ENCODE results near the gene KCNMA1. TPM values are rescaled to one million over a fixed set of nuclear protein-coding genes. Genes with fewer than 3 reads are reported as not detected.

Gene KCNMA1
- total RNA-seq, 1 donor from 2014 or later, result not detected

DNA sequence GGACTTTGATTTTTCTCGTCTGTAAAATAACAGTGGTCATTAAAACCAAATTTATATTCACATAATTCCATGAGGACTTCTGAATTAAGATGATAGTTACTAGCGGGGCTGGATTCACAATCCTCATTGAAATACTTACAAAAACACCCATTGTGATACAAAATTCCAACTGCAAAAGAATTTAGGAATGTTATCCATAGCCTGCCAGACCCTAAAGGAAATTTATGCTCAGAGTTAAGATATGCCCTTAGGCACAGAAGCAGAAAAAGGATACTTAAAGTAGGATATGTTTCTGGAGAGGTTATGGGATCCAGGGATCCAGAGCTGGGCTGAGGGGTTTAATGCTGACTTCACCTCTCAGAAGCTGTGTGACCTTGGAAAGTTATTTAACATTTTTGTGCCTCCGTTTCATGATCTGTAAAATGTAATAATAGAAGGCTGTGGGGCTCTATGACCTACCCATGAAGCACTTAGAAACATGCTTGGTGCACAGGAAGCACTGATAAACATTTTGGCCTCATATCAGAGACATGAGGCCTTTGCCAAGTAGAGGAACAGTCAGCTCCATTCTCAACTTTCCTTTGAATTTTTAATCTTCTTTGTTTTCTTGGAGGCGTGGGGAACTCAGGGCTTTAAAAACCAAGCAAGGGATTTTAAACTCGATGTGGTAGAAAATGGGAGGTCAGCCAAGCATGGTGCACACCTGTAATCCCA is 744.7 kb downstream of the KCNMA1 start:
- H3K27ac Mint-ChIP-seq, result no peak overlapping the region
- H3K9me3 Mint-ChIP-seq, result no peaks in the 10 kb centered on the region
- H3K36me3 Mint-ChIP-seq (ENCODE audit: low read depth), result no peaks in the 10 kb centered on the region
- H3K27me3 Mint-ChIP-seq, result no peaks in the 10 kb centered on the region
- no peaks in the 10 kb centered on the region for H3K4me1 Mint-ChIP-seq
- intact Hi-C loops (cut with micrococcal nuclease), result no loop called here
- DNase-seq, result no peak
- no peak overlapping the region for H3K4me3 Mint-ChIP-seq

DNA sequence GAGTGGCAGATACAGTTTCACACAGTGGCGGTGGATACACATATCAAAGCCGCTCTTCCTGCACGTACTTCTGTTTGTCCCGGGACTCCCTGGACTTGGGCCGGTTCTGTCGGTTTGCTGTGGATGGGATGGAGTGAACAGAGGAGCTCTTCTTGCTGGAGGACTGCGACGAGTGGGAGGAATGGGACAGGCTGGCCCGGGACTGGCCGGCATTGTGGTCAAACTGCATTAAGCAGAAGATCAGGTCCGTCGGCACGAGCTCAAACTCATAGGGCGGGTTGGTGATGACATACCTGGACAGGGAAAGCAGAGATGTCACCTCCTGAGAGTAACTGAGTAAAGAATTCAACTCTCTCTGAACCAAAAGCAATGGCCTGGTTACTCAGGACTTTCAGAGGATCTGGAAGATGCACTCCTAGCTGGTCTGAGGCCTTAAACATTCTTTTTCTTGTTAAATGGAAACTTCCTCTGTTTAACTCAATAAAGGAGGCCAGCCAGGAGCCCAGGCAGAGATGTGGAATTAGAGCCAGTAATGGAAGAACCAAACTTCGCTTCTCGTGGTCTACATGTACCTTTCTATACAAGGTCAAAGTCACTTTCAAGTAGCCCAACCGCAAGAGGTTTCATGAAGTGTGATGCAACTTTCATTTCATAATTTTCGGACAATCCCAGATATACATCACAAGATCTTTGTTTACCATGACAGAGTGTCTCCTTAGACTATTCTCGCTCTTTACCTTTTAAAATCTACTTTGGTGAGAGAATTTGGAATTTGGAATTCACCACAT is 750.2 kb downstream of the KCNMA1 start:
- DNase-seq, result peak; percentile 34
- H3K27ac Mint-ChIP-seq, result no peak overlapping the region
- H3K4me1 Mint-ChIP-seq, result no peaks in the 10 kb centered on the region
- no peaks in the 10 kb centered on the region for H3K27me3 Mint-ChIP-seq
- H3K4me3 Mint-ChIP-seq, result no peak overlapping the region
- intact Hi-C loops (cut with micrococcal nuclease), result no loop called here
- no peaks in the 10 kb centered on the region for H3K9me3 Mint-ChIP-seq
- H3K36me3 Mint-ChIP-seq (ENCODE audit: low read depth), result no peaks in the 10 kb centered on the region

DNA sequence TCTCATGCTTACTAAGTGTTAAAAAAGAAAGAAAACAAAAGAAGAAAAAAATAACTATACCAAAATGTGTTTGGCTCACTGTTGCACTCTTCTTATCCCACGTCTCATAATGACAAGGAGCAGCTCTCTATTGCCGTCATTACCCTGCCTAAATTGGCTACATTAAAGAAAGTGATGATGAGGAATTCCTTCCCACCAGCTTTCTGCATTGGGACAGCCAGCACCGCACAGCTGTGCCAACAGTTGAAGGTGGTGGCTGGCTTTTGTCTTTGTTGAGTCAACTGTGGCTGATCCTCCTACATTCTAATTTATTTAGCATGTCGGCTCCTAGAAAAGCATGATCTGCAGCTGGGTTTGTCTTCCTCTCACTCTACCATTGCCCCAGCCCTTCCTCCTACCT is 751.8 kb downstream of the KCNMA1 start:
- peak; percentile 7 for DNase-seq
- H3K4me1 Mint-ChIP-seq, result no peaks in the 10 kb centered on the region
- H3K9me3 Mint-ChIP-seq, result no peaks in the 10 kb centered on the region
- no peaks in the 10 kb centered on the region for H3K27me3 Mint-ChIP-seq
- intact Hi-C loops (cut with micrococcal nuclease), result no loop called here
- no peaks in the 10 kb centered on the region for H3K36me3 Mint-ChIP-seq (ENCODE audit: low read depth)
- H3K27ac Mint-ChIP-seq, result no peak overlapping the region
- no peak overlapping the region for H3K4me3 Mint-ChIP-seq

DNA sequence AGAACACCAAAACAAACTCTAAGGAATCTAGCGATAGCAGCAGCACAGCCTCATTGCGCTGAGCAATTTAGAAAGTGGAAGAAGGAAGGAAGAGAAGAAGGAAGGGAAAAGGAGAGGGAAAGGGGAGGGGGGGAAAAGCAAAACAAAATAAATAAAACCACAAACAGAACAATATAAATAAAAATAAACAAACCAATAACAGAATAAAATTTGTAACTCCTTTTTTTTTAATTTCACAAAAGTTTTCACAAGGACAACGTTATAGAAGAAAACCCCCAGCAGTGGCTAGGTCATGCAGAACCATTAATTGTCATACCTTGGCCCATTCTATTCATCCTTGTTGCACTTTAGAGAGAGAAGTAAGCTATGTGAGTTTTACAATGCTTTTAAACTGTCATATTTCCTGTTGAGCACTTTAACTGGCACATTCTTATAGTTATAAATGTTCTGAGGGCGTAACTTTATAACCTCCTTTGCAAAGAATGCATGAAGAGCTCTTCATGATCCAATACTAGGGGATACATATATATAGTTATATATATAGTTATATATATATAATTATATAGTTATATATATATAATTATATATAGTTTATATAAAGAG is 752.8 kb downstream of the KCNMA1 start:
- no peaks in the 10 kb centered on the region for H3K9me3 Mint-ChIP-seq
- no peak overlapping the region for H3K4me3 Mint-ChIP-seq
- H3K36me3 Mint-ChIP-seq (ENCODE audit: low read depth), result no peaks in the 10 kb centered on the region
- intact Hi-C loops (cut with micrococcal nuclease), result no loop called here
- H3K4me1 Mint-ChIP-seq, result no peaks in the 10 kb centered on the region
- no peaks in the 10 kb centered on the region for H3K27me3 Mint-ChIP-seq
- H3K27ac Mint-ChIP-seq, result no peak overlapping the region
- DNase-seq, result no peak

DNA sequence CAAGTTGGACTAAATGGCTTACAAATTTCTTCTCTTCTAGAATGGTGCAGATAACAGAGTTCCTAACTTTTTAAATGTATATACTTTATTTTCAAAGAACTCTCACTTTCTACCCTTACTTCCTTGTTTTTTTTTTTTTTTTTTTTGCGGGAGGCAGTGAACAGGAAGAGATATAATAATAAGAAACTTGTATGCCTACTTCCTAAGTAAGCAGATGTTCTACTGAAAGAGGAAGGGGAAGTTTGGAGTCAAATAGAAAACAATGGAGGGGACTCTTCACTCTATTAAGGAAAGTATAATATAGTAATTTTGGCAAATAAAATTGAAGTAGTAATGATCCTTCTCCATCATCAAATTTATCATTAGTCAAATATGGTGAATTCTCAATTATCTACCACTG is 754.0 kb downstream of the KCNMA1 start:
- Mint-ChIP-seq H3K27me3 (no peaks in the 10 kb centered on the region), H3K27ac (no peak overlapping the region), H3K36me3 (ENCODE audit: low read depth) (no peaks in the 10 kb centered on the region), H3K9me3 (no peaks in the 10 kb centered on the region), H3K4me1 (no peaks in the 10 kb centered on the region), H3K4me3 (no peak overlapping the region)
- intact Hi-C loops (cut with micrococcal nuclease), result no loop called here
- no peak for DNase-seq

DNA sequence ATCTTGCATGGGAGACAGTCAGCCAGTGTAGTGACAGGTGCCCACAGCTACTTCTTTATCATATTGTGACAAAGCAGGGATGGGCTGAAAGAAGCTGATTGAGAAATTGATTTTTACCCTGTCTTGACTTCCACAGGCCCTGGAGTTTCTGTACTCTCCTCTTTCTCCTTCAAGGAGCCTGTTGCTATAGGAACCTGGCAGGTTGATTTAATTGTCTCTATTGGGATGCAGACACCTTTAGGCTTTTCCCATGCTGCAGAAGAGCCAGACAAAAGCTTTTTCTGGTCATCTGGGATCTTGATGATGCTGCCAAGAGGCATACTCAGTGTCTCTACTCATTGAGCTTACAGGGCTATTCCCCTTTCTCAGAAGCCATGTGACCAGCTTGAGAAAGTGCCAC is 754.8 kb downstream of the KCNMA1 start:
- Mint-ChIP-seq H3K27ac (no peak overlapping the region), H3K4me3 (no peak overlapping the region), H3K36me3 (ENCODE audit: low read depth) (no peaks in the 10 kb centered on the region), H3K4me1 (no peaks in the 10 kb centered on the region), H3K27me3 (no peaks in the 10 kb centered on the region), H3K9me3 (no peaks in the 10 kb centered on the region)
- intact Hi-C loops (cut with micrococcal nuclease), result no loop called here
- peak; percentile 16 for DNase-seq

DNA sequence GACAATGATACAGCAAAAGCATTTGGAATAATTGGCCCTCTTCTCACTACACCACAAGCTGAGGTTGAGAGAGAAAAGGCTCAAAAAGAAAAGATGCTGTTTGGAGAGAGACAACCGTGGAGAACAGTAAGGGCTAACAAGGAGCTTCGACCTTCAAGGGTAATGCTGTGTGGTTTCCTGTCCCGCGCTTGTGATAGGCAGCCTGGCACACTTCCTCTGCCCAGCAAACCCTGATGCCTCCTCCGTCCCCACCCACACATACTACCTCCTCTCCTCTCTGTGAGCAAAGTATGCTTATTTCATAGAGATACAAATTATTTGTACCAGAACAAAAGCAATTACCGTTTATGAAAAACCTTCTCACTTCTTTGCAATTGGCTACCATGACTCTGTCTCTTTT is 755.4 kb downstream of the KCNMA1 start:
- intact Hi-C loops (cut with micrococcal nuclease), result no loop called here
- Mint-ChIP-seq H3K36me3 (ENCODE audit: low read depth) (no peaks in the 10 kb centered on the region), H3K4me1 (no peaks in the 10 kb centered on the region), H3K27me3 (no peaks in the 10 kb centered on the region), H3K27ac (no peak overlapping the region), H3K9me3 (no peaks in the 10 kb centered on the region), H3K4me3 (no peak overlapping the region)
- peak; percentile 33 for DNase-seq

DNA sequence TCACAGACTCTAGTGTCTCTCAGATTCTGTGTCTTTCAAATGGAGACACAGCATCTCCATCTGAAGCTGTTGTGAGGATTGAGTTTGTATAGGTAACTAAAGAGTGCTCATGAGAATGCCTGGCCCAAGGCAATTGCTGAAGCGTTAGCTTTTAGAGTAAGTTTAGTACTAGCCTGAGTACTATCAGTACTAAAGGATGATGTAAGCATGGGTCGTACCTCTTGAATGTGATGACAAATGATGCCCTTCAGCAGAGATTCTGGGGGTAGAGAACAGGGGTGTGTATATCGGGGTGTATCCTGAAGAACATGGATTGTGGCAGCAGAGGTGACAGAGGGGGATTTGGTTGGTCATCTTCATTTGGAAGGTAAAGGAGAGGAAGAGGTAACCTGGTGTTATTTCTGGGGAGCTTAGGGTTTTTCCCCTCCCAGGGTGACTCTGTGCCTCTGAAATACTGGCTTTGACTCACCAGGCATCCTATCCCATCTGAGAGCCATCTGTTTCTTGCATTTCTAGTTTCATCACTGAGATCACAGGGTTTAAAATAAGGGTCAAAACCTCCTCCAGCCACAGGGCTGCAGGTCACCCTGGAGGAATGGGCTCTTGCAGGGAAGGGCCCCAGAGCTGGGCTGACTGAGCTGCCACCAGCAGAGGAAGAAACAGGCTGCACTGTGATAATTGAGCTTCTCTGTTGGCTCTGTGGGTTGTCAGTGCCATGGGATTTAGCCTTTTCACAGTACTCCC is 756.0 kb downstream of the KCNMA1 start:
- H3K27me3 Mint-ChIP-seq, result no peaks in the 10 kb centered on the region
- H3K4me3 Mint-ChIP-seq, result no peak overlapping the region
- DNase-seq, result peak; percentile 25
- intact Hi-C loops (cut with micrococcal nuclease), result no loop called here
- no peaks in the 10 kb centered on the region for H3K4me1 Mint-ChIP-seq
- H3K27ac Mint-ChIP-seq, result no peak overlapping the region
- H3K9me3 Mint-ChIP-seq, result no peaks in the 10 kb centered on the region
- no peaks in the 10 kb centered on the region for H3K36me3 Mint-ChIP-seq (ENCODE audit: low read depth)

DNA sequence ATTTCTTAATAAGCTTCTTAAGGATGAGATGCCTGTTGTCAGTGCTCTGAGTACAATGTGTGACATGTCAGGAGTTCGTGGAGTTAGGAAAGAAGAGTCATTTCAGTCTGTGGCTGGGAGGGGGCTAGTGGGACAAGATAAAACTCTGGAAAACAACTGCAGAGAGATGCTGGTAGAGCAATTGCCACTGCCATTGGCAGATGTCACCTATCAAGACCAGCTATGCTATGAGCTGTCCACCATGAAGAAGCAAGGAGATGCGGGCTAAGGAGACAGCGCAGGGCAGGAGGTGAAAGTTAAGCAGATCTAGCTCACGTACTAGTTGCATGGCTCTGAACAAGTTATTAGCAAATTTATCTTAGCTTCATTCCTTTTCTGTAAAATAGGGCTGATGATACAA is 756.7 kb downstream of the KCNMA1 start:
- intact Hi-C loops (cut with micrococcal nuclease), result no loop called here
- Mint-ChIP-seq H3K27me3 (no peaks in the 10 kb centered on the region), H3K9me3 (no peaks in the 10 kb centered on the region), H3K36me3 (ENCODE audit: low read depth) (no peaks in the 10 kb centered on the region), H3K4me1 (no peaks in the 10 kb centered on the region), H3K4me3 (no peak overlapping the region), H3K27ac (no peak overlapping the region)
- DNase-seq, result peak; percentile 11

DNA sequence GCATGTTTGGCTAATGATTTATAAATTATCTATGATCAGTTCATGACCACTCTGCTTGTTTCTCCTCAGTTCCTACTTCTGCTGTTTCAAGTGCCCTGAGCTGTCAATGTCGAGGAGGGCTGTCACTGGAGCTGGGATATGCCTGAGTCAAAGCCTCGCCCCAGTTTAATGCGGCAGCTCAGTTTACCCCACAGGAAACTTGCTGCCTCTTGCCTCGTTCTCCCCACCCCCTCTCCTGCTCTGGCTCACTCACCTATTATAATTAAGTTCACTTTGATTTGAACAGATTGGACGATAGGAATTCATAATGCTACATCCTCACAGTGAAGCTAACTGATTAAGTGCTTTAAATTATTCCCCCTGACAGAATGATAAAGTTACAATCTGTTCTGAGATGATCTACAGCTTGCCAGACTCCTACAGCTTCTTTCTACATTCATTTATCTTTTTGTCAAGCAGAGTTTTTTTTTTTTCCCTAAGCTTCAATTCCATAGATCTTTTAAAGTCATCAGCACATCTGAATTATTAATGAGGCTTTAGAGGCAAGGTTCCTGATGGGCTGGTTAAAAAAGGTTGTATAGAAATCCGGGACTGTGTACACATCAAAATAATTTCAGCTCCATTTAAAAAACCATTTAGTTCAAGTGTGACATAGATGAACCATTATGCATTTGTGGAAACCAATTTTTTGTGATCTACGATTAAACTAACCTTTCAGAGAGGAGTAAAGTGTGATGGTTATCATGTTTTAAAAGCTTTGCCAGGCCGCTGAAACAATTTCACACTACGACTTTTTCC is 758.3 kb downstream of the KCNMA1 start:
- no peak for DNase-seq
- H3K27me3 Mint-ChIP-seq, result no peaks in the 10 kb centered on the region
- H3K9me3 Mint-ChIP-seq, result no peaks in the 10 kb centered on the region
- no peaks in the 10 kb centered on the region for H3K36me3 Mint-ChIP-seq (ENCODE audit: low read depth)
- no peak overlapping the region for H3K4me3 Mint-ChIP-seq
- H3K27ac Mint-ChIP-seq, result no peak overlapping the region
- H3K4me1 Mint-ChIP-seq, result no peaks in the 10 kb centered on the region
- intact Hi-C loops (cut with micrococcal nuclease), result no loop called here

DNA sequence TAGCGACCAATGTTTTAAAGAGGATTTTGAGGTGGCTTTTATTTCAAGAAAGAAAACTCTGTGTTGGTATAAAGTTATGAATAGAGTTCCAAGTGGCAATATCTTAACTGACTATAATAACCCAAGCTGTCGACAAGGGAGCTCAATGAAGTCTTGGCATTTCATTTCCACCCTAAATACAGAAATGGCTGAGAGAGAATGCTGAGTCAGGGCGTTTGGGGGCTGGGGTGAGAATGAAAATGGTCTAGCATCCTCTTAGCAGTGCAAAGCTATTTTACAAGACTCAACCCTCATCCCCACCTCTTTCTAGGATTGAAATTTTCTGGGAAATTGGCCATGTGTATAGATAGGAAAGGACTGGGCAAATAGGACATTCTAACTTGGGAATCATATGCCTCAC is 759.1 kb downstream of the KCNMA1 start:
- no peaks in the 10 kb centered on the region for H3K36me3 Mint-ChIP-seq (ENCODE audit: low read depth)
- DNase-seq, result no peak
- intact Hi-C loops (cut with micrococcal nuclease), result no loop called here
- H3K27ac Mint-ChIP-seq, result no peak overlapping the region
- no peaks in the 10 kb centered on the region for H3K27me3 Mint-ChIP-seq
- no peaks in the 10 kb centered on the region for H3K4me1 Mint-ChIP-seq
- H3K4me3 Mint-ChIP-seq, result no peak overlapping the region
- no peaks in the 10 kb centered on the region for H3K9me3 Mint-ChIP-seq

DNA sequence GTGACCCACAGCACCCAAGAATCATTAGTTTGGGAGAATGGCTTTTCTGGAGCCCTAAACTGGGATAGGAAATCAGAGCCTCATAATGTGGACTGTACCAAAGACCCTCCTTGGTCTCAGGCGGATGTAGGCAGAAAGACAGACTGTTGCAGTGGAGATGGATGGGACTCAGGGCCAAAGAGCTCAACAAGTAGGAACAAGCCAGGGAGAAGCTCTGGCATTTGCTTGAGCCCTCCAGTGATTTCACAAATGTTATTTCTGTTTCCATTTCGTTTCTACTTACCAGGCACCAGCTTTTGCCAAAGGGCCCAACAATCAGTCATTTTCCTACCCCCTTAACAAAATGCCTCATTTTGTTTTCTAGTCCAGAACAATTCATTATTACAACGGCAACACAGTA is 762.7 kb downstream of the KCNMA1 start:
- Mint-ChIP-seq H3K4me1 (no peaks in the 10 kb centered on the region), H3K9me3 (no peaks in the 10 kb centered on the region), H3K27ac (no peak overlapping the region), H3K36me3 (ENCODE audit: low read depth) (no peaks in the 10 kb centered on the region), H3K27me3 (no peaks in the 10 kb centered on the region), H3K4me3 (no peak overlapping the region)
- DNase-seq, result no peak
- intact Hi-C loops (cut with micrococcal nuclease), result no loop called here

DNA sequence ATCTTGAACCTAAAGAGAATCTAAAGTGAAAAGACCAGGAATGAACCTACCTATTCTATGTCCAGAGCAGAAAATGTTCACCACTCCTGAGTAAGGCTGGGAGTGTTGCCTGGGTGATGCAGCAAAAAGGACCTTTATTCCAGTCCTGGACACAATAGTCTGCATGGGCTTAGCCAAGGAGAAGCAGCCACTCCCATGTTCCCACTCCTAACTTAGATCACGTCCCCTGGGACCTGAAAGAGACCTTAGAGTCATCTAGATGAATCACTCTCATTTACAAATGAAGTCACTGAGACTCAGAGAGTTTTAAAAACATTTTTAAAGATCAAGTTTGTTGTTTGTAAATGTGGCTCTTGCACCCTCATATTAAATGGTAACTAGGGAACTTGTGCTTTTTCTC is 763.4 kb downstream of the KCNMA1 start:
- no peaks in the 10 kb centered on the region for H3K4me1 Mint-ChIP-seq
- DNase-seq, result no peak
- H3K9me3 Mint-ChIP-seq, result no peaks in the 10 kb centered on the region
- H3K27ac Mint-ChIP-seq, result no peak overlapping the region
- H3K27me3 Mint-ChIP-seq, result no peaks in the 10 kb centered on the region
- intact Hi-C loops (cut with micrococcal nuclease), result no loop called here
- no peak overlapping the region for H3K4me3 Mint-ChIP-seq
- no peaks in the 10 kb centered on the region for H3K36me3 Mint-ChIP-seq (ENCODE audit: low read depth)
